MG63 (cell line): ENCODE data around the gene RFTN1. TPM values are rescaled to one million over a fixed set of nuclear protein-coding genes. Genes with fewer than 3 reads are reported as not detected.

ENCODE experiments used
- DNase-seq: peaks from one replicate; pipeline ENCODE4 v3.0.0-alpha.2; 2020
- H3K27me3 ChIP-seq: fragments of 250-450 bp; sonication (Bioruptor Pico); 2 replicates; pipeline ENCODE4 v1.5.1; 2020; ENCODE audit warnings: mild to moderate bottlenecking, moderate library complexity
- H3K36me3 ChIP-seq: fragments of 250-450 bp; sonication (Bioruptor Pico); 2 replicates; pipeline ENCODE4 v1.5.1; 2020; ENCODE audit warnings: mild to moderate bottlenecking, moderate library complexity
- H3K4me3 ChIP-seq: fragments of 250-450 bp; sonication (Bioruptor Pico); 2 replicates; pipeline ENCODE4 v1.5.1; 2020; ENCODE audit warnings: mild to moderate bottlenecking, moderate library complexity
- H3K9me3 ChIP-seq: fragments of 250-450 bp; sonication (Bioruptor Pico); 2 replicates; pipeline ENCODE4 v1.5.1; 2020; ENCODE audit warnings: mild to moderate bottlenecking, moderate library complexity
- total RNA-seq: library from RNA; depleted of rRNA; stranded (reverse); fragments of >200 nt; shearing (Covaris generic); gene quantifications from 2 replicates; pipeline ENCODE4 v1.2.3, GENCODE V29; 2014; ENCODE audit warnings: low replicate concordance; rRNA removed

Gene RFTN1
- total RNA-seq, 1 experiment from 2014 or later, result 44.1 TPM

DNA sequence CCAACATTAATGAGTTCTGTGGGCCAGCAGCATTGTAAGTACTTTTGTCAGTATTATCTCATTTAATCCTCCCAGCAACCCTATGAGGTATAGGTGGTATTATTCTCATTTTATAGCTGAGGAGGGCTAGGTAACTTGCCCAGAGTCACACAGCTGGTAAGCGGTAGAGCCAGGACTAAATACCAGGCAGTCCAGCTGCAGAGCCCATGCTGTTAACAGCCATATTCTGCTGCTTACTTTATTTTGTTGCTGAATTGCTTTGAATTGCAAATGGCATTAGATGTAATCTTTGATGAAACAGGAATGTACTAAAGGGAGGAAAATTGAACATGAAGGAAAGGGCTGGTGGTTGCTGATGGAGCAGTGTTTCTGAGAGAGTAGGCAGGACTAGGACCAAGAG is 228.9 kb downstream of the RFTN1 start:
- DNase-seq, result no peak
- Histone ChIP-seq H3K4me3 (no peak overlapping the region), H3K27me3 (no peaks in the 10 kb centered on the region), H3K9me3 (no peaks in the 10 kb centered on the region), H3K36me3 (no peaks in the 10 kb centered on the region)

DNA sequence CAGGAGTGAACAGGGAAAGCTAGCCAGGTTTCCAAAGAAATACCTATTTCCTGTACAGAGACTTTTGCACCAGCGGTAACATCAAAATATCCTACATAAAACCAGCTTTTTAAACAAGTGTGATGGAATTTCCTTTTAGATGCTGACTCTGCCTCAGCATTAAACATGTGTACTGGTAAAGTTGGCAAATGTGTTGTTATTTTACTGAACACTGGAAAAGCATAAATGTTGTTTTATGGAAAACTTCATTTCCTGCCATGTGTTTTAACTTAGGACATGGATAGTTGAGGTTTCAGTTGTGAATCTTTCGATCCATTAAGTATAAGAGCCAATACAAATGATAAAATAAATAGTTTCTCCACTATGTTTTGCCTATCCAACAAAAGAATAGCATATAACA is 232.8 kb downstream of the RFTN1 start:
- H3K4me3 ChIP-seq, result no peak overlapping the region
- no peaks in the 10 kb centered on the region for H3K9me3 ChIP-seq
- DNase-seq, result no peak
- H3K36me3 ChIP-seq, result no peaks in the 10 kb centered on the region
- H3K27me3 ChIP-seq, result no peaks in the 10 kb centered on the region

DNA sequence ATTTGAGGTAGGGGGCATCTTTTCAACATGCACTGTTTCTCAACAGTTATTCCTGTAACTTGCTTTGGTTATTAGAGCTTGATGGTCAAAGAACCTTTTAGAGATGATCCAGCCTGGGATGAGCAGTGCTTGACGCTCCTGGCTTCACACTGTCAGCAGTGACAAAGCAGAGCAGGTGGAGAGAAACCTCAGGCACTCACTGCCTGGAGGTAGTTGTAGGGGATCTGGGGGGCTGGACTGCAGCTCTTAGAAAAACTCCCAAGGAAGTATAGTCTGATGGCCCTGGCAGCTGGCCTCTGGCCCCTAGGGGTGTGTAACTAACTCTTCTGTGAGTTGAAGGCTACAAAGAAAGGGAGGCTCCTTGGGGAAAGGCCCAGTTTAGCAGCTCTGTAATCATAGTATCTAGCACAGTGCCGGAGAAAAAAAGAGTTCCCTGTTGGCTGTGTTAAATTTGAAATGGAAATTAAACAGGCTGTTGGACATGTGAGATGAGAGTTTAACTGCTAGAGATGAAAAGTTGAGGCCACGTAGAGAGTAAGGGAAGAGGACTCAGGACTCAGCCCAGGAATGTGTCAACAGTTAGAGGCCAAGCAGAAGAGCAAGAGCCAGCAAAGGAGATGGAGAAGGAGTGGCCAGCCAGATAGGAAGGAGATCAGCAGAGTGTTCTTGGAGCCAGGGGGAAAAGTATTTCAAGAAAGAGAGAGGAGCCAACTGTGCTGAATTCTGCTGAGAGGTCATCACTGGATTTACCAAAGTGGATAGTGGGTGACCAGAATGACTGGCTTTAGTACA is 234.3 kb downstream of the RFTN1 start:
- H3K36me3 ChIP-seq, result no peaks in the 10 kb centered on the region
- no peaks in the 10 kb centered on the region for H3K9me3 ChIP-seq
- H3K4me3 ChIP-seq, result no peak overlapping the region
- no peak for DNase-seq
- H3K27me3 ChIP-seq, result no peaks in the 10 kb centered on the region

DNA sequence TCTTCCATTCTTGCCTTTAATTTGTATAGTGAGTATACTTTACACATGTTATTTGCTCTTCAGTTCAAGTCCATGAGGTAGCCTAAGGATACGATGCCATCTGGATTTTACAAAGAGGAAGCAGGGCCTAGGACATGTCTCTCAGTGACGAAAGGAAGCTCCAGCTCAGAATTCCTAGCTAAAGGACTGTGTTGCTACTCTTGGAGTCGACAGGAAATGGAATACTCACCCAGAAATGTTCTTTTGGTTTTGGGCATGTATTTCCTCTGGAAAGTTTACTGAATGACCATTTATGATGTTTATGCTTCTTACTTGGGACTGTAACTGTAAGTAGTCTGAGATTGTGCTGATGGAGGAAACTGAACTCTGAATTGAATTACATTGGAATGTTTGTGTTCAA is 236.0 kb downstream of the RFTN1 start:
- Histone ChIP-seq H3K27me3 (no peaks in the 10 kb centered on the region), H3K36me3 (no peaks in the 10 kb centered on the region), H3K9me3 (no peaks in the 10 kb centered on the region), H3K4me3 (no peak overlapping the region)
- DNase-seq, result no peak

DNA sequence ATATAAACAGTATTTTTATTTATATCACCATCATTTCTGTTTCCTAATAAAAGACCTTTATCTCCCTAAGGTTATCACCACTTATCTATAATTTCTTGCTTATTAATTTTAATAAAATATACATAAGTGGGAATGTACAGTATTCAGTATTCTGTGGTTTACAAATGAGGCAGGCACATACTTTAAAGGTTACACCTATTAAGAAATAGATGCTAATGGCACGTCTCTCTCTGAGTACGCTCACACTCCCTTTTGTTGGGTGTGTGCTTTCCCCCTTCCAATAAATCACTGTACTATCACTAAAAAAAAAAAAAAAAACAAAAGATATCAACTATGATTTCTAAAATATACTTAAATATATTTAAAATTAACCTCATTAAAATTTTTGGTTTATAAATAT is 239.6 kb downstream of the RFTN1 start:
- H3K27me3 ChIP-seq, result no peaks in the 10 kb centered on the region
- DNase-seq, result no peak
- H3K9me3 ChIP-seq, result no peaks in the 10 kb centered on the region
- no peak overlapping the region for H3K4me3 ChIP-seq
- H3K36me3 ChIP-seq, result no peaks in the 10 kb centered on the region

DNA sequence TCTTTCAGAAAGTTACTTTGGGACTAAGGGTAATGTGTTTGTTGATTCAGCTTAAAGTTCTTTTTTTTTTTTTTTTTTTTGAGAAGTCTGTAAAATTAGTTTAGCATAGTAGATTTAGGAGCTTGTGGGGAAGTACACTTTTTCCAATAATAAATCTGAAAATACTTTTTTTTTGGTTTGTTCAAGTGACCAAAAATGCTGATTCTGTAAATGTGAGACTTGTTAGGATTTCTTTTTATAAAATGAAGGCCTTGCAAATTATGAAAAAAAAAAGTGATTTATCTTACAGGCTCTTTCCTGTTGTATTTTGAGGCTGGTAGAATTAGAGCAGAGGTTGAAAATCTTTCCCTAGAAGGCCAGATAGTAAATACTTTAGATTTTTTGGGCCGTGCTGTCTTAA is 240.9 kb downstream of the RFTN1 start:
- Histone ChIP-seq H3K36me3 (no peaks in the 10 kb centered on the region), H3K4me3 (no peak overlapping the region), H3K27me3 (no peaks in the 10 kb centered on the region), H3K9me3 (no peaks in the 10 kb centered on the region)
- DNase-seq, result no peak

DNA sequence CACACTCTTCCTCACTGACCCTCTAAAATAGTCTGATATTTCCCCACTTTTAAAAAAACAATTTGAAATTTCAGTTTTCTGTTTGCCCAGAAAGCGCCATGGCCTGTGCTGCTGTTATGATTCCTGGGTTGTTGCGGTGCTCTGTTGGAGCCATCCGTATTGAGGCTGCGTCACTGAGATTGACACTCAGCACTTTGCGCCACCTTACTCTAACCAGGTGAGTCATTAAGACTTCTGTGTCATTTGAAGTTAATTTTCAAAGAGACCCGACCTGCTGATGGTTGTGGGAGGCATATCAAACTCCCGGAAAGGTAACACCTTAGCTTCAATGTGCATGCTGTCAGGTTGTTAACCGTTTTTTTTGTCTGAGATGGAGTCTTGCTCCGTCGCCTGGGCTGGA is 242.6 kb downstream of the RFTN1 start:
- no peaks in the 10 kb centered on the region for H3K36me3 ChIP-seq

DNA sequence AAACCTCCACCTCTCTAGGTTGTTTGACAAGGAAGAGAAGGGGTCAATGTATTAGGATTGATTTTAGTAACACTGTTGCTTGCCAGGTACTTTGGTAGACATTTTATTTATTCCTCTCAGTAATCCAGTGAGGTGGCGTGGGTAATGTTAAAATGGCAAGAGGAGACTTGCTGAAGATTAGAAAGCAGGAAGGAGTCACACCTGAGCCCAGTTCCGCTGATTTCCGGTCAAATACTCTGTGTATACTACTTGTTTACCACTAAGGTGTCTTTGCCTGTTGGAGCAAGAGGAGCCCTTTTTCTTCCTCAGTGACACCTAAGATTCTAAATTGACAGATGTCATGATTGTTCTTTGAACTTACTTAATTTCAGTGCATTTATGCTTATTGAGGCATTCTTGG is 246.8 kb downstream of the RFTN1 start:
- no peaks in the 10 kb centered on the region for H3K27me3 ChIP-seq
- H3K36me3 ChIP-seq, result no peaks in the 10 kb centered on the region
- no peaks in the 10 kb centered on the region for H3K9me3 ChIP-seq
- DNase-seq, result no peak
- H3K4me3 ChIP-seq, result no peak overlapping the region

More for the DNA sequence above, 242.6 kb downstream of the RFTN1 start:
- no peak for DNase-seq
- Histone ChIP-seq H3K27me3 (no peaks in the 10 kb centered on the region), H3K9me3 (no peaks in the 10 kb centered on the region), H3K4me3 (no peak overlapping the region)

Other genes starting within 250 kb of the RFTN1 start
- gene DPH3, start 248.8 kb downstream of the RFTN1 start, total RNA-seq, result 3.4 and 6.0 TPM in 2 replicates
- gene OXNAD1, start 248.5 kb downstream of the RFTN1 start, total RNA-seq, result 8.8 and 13.0 TPM in 2 replicates
- not detected in 2 replicates for gene DAZL, start 91.7 kb upstream of the RFTN1 start, total RNA-seq